Activated CD4-positive, alpha-beta T cell treated with anti-CD3 and anti-CD28 coated beads, Interleukin-2, amount 50 U/mL, for 4 hours (primary cell): ENCODE results near the gene TRIM27.
"Not testable (repeated sequence)": the region's sequence is repeated elsewhere in the genome, so short reads cannot be mapped to it uniquely, and the experiment has no call there.

Experiments used
- DNase-seq, 2 experiments: peaks; one replicate each; pipeline ENCODE4 v3.0.0-alpha.2; 2020

Gene TRIM27

DNA sequence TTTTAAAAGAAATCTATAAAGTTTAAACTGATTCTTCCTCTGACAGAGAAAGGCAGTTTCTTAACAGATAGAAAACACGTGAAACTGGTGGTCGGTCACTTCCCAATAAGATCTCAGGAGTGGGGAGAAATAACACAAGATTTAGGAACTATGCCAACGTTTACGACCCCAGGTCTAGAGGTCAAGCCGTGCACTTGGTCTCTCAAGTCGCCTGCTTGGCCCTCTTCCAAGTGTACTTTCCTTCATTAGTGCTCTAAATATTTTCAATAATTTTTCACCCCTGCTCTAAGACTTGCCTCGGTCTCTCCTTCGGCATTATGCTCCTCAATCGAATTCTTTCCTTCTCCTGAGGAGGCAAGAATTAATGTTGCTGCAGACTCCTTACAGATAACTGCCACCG, 61.7 kb downstream of the TRIM27 start:
- DNase-seq, result no peak

DNA sequence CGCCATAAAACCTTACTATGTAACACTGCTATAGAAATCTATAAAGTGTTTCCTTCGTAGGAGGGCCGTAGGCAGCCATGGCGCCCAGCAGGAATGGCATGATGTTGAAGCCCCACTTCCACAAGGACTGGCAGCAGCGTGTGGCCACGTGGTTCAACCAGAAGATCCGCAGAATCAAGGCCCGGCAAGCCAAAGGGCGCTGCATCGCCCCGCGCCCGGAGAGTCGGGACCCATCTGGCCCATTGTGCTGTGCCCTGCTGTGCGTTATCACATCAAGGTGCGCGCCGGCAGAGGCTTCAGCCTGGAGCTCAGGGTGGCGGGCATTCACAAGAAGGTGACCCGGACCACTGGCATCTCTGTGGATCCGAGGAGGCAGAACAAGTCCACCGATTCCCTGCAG, 62.4 kb downstream of the TRIM27 start:
- DNase-seq, result no peak

DNA sequence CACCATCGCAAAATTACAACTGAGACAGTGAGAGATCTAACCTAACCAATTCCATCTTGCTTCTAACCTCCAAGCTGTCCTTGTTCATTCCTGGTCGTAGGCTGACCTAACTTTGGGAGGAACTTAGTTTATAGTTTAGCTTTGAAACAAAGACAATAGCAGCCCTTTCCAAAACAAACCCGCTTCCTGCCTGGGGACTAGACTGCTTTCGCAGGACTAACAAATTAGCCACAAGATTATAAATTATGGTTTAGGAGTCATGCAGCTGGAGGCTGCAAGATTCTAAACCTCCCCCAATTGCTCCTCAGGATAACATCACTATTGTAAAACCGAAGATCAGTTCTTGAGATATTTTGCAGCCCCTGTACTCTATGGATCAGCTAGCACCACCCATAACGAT, 63.2 kb downstream of the TRIM27 start:
- no peak for DNase-seq

DNA sequence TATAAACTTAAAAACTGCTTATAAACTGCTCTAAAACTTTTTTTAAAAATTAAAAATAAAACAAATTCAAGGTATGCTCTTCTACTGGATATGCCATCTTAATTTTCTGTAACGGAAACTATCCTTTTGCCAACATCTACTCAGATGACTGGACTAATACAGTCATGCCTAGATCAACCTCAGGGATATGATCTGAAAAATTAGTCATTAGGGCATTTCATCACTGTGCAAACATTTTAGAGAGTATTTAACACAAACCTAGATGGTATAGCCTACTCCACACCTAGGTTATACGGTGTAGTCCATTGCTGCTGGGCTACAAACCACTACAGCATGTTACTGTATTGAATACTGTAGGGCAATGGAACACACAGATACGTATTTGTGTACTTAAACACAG, 64.8 kb downstream of the TRIM27 start:
- DNase-seq, result no peak

DNA sequence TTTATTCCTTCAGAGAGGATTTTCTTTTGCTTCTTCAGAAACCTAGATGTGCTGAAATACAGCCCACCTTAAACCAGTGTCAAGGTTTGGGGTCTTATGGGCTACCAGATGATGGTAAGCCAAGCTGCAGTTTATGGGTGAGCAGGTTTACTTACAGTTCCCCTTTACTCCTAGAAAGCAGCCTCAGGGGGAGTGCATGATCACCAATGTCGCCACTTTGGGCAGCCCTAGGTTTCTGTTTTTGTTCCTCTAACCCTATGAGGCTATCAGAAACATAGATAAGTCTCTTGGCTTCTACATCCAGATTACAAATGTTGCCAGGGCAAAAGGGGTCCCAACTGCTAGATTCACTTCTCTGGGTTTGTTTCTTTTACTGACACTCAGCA, 67.2 kb downstream of the TRIM27 start:
- no peak for DNase-seq

DNA sequence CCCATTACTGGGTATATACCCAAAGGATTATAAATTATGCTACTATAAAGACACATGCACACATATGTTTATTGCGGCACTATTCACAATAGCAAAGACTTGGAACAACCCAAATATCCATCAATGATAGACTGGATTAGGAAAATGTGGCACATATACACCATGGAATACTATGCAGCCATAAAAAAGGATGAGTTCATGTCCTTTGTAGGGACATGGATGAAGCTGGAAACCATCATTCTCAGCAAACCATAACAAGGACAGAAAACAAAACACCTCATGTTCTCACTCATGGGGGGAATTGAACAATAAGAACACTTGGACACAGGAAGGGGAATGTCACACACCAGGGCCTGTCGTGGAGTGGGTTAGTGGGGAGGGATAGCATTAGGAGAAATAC, 69.4 kb downstream of the TRIM27 start:
- not testable (repeated sequence) for DNase-seq
